LNCaP clone FGC (cell line): ENCODE data around the gene RNF113A.

ENCODE experiments used
- DNase-seq: peaks from one replicate; pipeline ENCODE4 v3.0.0-alpha.2; 2011; ENCODE audit warnings: low read depth
- H3K4me3 ChIP-seq: 2 replicates; pipeline ENCODE4 v1.5.1; 2011; ENCODE audit warnings: mild to moderate bottlenecking, low read depth, low read length, control low read depth
- TF ChIP-seq, protein P1 (sequence below): IDR thresholded peaks from 2 replicates; pipeline ENCODE4 v1.5.1; 2012; ENCODE audit warnings: mild to moderate bottlenecking; ENCODE audit not compliant: control insufficient read depth, insufficient read depth; ENCODE audit errors: extremely low read depth

Gene RNF113A

GRCh38 chrX:119871599-119872395 is at the start of gene RNF113A, which contains the start of gene NDUFA1:
TSS of gene RNF113A (minus strand) at chrX:119871733. CDS start at chrX:119871613, 120 bp downstream.
TSS of gene NDUFA1 (plus strand) at chrX:119871832. CDS start at chrX:119871912, 80 bp downstream.
- TF ChIP-seq, protein P1, sequence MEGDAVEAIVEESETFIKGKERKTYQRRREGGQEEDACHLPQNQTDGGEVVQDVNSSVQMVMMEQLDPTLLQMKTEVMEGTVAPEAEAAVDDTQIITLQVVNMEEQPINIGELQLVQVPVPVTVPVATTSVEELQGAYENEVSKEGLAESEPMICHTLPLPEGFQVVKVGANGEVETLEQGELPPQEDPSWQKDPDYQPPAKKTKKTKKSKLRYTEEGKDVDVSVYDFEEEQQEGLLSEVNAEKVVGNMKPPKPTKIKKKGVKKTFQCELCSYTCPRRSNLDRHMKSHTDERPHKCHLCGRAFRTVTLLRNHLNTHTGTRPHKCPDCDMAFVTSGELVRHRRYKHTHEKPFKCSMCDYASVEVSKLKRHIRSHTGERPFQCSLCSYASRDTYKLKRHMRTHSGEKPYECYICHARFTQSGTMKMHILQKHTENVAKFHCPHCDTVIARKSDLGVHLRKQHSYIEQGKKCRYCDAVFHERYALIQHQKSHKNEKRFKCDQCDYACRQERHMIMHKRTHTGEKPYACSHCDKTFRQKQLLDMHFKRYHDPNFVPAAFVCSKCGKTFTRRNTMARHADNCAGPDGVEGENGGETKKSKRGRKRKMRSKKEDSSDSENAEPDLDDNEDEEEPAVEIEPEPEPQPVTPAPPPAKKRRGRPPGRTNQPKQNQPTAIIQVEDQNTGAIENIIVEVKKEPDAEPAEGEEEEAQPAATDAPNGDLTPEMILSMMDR: no peak
- peak within 1 kb of the TSS; percentile 81 for H3K4me3 ChIP-seq
- DNase-seq: peak; percentile 70

GRCh38 chrX:119919835-119920585 is 48.5 kb upstream of the RNF113A start:
- H3K4me3 ChIP-seq: no peak overlapping the region
- DNase-seq: no peak
- TF ChIP-seq, protein P1: no peak

GRCh38 chrX:119917877-119918276 is 46.3 kb upstream of the RNF113A start:
- TF ChIP-seq, protein P1: no peak
- no peak overlapping the region for H3K4me3 ChIP-seq
- DNase-seq: no peak

GRCh38 chrX:119916310-119916709 is 44.8 kb upstream of the RNF113A start:
- no peak for DNase-seq
- no peak overlapping the region for H3K4me3 ChIP-seq
- TF ChIP-seq, protein P1: no peak

GRCh38 chrX:119900976-119901375 is 29.4 kb upstream of the RNF113A start:
- TF ChIP-seq, protein P1: no peak
- no peak for DNase-seq

DNA sequence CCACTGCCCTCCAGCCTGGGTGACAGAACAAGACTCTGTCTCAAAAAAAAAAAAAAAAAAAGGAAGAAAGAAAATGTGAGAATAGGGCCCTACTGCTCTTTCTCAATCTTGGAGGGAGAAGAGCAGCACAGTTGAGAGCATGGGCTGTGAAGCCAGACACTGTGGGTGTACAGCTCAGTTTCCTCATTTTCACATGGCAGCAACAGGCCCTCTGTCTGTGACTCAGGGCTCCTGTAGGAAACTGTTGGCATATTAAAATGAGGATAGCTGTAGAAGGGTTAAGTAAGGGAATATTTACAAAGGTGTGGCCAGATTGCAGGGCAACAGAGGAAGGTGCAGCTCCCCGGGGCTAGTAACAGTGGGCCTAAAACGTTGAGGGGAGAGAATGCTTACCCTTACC is 27.6 kb upstream of the RNF113A start:
- no peak overlapping the region for H3K4me3 ChIP-seq
- no peak for DNase-seq
- TF ChIP-seq, protein P1: no peak

More at GRCh38 chrX:119900976-119901375, 29.4 kb upstream of the RNF113A start:
- H3K4me3 ChIP-seq: no peak overlapping the region
